ENCODE data around the gene RAP1GAP. TPM values are rescaled to one million over a fixed set of nuclear protein-coding genes. Genes with fewer than 3 reads are reported as not detected.

Gene RAP1GAP
- total RNA-seq, 2 experiments from 2014 or later = 1.3 to 1.6 TPM

- intact Hi-C loops (cut with micrococcal nuclease) = no loop called here
- ChIA-PET CTCF (no interaction called here), POLR2A (no interaction called here)
- TF ChIP-seq, protein P1, sequence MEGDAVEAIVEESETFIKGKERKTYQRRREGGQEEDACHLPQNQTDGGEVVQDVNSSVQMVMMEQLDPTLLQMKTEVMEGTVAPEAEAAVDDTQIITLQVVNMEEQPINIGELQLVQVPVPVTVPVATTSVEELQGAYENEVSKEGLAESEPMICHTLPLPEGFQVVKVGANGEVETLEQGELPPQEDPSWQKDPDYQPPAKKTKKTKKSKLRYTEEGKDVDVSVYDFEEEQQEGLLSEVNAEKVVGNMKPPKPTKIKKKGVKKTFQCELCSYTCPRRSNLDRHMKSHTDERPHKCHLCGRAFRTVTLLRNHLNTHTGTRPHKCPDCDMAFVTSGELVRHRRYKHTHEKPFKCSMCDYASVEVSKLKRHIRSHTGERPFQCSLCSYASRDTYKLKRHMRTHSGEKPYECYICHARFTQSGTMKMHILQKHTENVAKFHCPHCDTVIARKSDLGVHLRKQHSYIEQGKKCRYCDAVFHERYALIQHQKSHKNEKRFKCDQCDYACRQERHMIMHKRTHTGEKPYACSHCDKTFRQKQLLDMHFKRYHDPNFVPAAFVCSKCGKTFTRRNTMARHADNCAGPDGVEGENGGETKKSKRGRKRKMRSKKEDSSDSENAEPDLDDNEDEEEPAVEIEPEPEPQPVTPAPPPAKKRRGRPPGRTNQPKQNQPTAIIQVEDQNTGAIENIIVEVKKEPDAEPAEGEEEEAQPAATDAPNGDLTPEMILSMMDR (IDR thresholded peaks at IDR 0.05) = no peak
- Mint-ChIP-seq H3K4me3 (no peak overlapping the region), H3K27ac (no peak overlapping the region), H3K4me1 (ENCODE audit: low read depth) (peaks cover 8% of the 10 kb centered on the region), H3K27me3 (peaks cover 14% of the 10 kb centered on the region), H3K36me3 (ENCODE audit: low read depth) (no peaks in the 10 kb centered on the region), H3K9me3 (no peaks in the 10 kb centered on the region)
- DNase-seq (no peak), ATAC-seq (no peak)
These were observed 15.4 kb downstream of the RAP1GAP start for GRCh38 chr1:21653744-21654100.

DNA sequence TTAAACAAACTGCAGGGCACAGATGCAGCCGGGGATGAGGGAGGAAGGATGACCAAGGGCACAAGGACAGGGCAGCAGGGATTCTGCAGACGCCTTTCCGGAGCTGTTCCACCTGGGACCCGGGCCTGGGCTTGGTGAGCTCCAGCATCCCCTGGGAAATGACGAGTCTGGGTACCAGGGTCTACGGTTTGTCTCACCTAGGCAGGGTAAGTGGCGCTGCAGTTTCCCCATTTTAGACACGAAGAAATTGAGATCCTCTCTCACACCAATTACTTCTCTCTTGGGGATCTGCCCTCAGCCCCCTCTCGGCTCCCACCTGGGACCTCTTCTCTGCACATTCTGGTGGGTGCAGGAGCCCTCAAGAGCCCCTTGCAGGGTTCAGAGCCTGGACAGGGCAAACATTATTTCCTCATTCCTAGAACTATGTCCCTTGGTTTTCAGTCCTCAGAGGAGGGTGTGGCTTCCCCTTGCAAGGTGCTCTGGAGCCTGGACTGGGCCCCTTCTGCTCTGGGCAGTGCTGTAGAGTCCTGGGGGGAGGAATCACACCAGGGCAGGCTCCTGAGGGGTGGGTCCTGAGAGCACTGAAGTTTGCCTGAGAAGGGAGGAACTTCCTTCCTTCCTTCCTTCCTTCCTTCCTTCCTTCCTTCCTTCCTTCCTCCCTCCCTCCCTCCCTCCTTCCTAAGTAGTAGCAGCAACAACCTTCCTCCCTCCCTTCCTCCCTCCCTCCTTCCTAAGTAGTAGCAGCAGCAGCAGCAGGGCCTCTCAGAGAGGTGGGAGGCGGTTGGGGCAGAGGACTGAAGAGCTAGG, 16.0 kb downstream of the RAP1GAP start:
- H3K9me3 Mint-ChIP-seq = no peaks in the 10 kb centered on the region
- ChIA-PET CTCF (interaction anchor here (1.5 kb wide), 1 partner anchor 310 kb away, joined by 3 read pairs; no protein-coding TSS in a partner anchor), POLR2A (no interaction called here)
- no peak for DNase-seq
- ATAC-seq = no peak
- TF ChIP-seq, protein P1 (IDR thresholded peaks at IDR 0.05) = no peak
- peaks cover 8% of the 10 kb centered on the region for H3K4me1 Mint-ChIP-seq (ENCODE audit: low read depth)
- peaks cover 16% of the 10 kb centered on the region for H3K27me3 Mint-ChIP-seq
- intact Hi-C loops (cut with micrococcal nuclease) = no loop called here
- H3K36me3 Mint-ChIP-seq (ENCODE audit: low read depth) = no peaks in the 10 kb centered on the region
- H3K4me3 Mint-ChIP-seq = no peak overlapping the region
- H3K27ac Mint-ChIP-seq = no peak overlapping the region

GRCh38 chr1:21652101-21652936, 16.8 kb downstream of the RAP1GAP start:
- H3K36me3 Mint-ChIP-seq (ENCODE audit: low read depth) = no peaks in the 10 kb centered on the region
- H3K4me1 Mint-ChIP-seq (ENCODE audit: low read depth) = peaks cover 8% of the 10 kb centered on the region
- POLR2A ChIA-PET = no interaction called here
- ATAC-seq (no peak), DNase-seq (no peak)
- H3K27ac Mint-ChIP-seq = no peak overlapping the region
- intact Hi-C loops (cut with micrococcal nuclease) = no loop called here
- peak overlapping the region; percentile 45 for H3K4me3 Mint-ChIP-seq
- peaks cover 16% of the 10 kb centered on the region for H3K27me3 Mint-ChIP-seq
- TF ChIP-seq, protein P1 (IDR thresholded peaks at IDR 0.05) = no peak
- CTCF ChIA-PET = interaction anchor here (1.5 kb wide), 1 partner anchor 311 kb away, joined by 3 read pairs; no protein-coding TSS in a partner anchor
- no peaks in the 10 kb centered on the region for H3K9me3 Mint-ChIP-seq

- ATAC-seq (peak; percentile 71), DNase-seq (peak; percentile 42)
- peak overlapping the region; percentile 73 for H3K27ac Mint-ChIP-seq
- H3K4me3 Mint-ChIP-seq = peak overlapping the region; percentile 84
- H3K36me3 Mint-ChIP-seq (ENCODE audit: low read depth) = no peaks in the 10 kb centered on the region
- H3K27me3 Mint-ChIP-seq = peaks cover 21% of the 10 kb centered on the region
- peaks cover 8% of the 10 kb centered on the region for H3K4me1 Mint-ChIP-seq (ENCODE audit: low read depth)
- ChIA-PET CTCF (interaction anchor here (1.5 kb wide), 1 partner anchor 312 kb away, joined by 3 read pairs; no protein-coding TSS in a partner anchor), POLR2A (no interaction called here)
- no peaks in the 10 kb centered on the region for H3K9me3 Mint-ChIP-seq
- TF ChIP-seq, protein P1 (IDR thresholded peaks at IDR 0.05) = no peak
- intact Hi-C loops (cut with micrococcal nuclease) = no loop called here
These were observed 17.7 kb downstream of the RAP1GAP start for GRCh38 chr1:21651214-21652042.

Measured in activated CD8-positive, alpha-beta T cell treated with anti-CD3 and anti-CD28 coated beads for 36 hours (primary cell).